GM20000 (cell line): Measurements from ENCODE around the gene RBM23.

ENCODE experiments used
- DNase-seq: peaks from one replicate; pipeline ENCODE4 v3.0.0; 2012; ENCODE audit warnings: low spot score
- CTCF ChIP-seq: IDR thresholded peaks from 2 replicates; pipeline ENCODE4 v1.5.1; 2012; ENCODE audit warnings: mild to moderate bottlenecking, control low read depth; ENCODE audit errors: extremely low read depth, missing control alignments

Gene RBM23

DNA sequence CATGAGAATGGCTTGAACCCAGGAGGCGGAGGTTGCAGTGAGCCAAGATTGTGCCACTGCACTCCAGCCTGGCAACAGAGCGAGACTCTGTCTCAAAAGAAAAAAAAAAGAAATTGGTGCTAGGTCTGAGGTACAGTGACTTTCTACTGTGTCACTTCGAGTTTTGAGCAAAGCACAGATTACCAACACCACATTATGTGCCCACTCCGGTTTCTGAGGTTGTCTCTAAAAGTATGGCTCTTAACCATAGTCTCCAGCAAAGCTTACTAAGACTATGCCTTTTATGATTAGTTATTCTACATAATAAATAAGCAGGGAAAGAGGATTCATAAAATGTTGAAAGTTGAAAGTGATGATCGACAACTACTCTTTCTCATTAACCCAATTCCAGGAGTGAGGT, 8.0 kb downstream of the RBM23 start:
- TF ChIP-seq CTCF = no peak

DNA sequence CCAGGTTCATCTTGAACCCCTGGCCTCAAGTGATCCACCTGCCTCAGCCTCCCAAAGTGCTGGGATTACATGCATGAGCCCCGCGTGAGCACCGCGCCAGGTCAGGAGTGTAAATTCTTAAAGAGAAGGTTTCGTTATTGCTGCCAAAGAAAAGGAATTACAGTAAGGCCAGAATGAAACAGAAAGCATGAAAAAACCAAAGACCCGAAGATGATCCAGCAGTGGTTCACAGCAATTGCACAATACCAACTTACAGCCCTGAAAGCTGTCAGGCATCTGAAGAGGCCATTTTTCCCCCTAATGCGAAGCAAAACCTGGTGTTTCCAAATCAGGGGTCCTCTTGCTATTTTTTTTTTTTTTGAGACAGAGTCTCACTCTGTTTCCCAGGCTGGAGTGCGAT, 10.3 kb downstream of the RBM23 start:
- no peak for DNase-seq
- no peak for TF ChIP-seq CTCF

More for the DNA sequence above, 8.0 kb downstream of the RBM23 start:
- no peak for DNase-seq

DNA sequence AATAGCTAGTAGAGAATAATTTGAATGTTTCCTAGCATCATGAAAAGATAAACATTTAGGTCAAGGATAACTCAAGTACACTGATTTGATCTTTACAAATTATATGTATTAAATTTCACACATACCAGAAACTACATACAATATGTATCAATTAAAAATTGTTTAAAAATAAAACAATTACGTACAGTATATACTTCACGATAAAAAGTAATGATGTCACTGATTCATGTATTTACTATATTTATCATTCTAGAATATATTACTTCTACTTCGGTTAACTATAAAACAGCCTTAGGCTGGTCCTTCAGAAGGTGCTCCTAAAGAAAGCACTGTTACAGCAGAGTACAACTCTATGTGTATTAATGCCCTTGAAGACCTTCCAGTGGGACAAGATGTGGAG, 11.5 kb downstream of the RBM23 start:
- TF ChIP-seq CTCF = no peak
- no peak for DNase-seq

GRCh38 chr14:22906073-22906472, 12.9 kb downstream of the RBM23 start:
- no peak for DNase-seq
- TF ChIP-seq CTCF = no peak

- no peak for TF ChIP-seq CTCF
- no peak for DNase-seq
Measured at GRCh38 chr14:22905627-22906026, 13.3 kb downstream of the RBM23 start.

- no peak for TF ChIP-seq CTCF
- no peak for DNase-seq
Measured at GRCh38 chr14:22903742-22904087, 15.2 kb downstream of the RBM23 start.

GRCh38 chr14:22901799-22902198, 17.1 kb downstream of the RBM23 start:
- no peak for TF ChIP-seq CTCF
- no peak for DNase-seq
